HG02973 (cell line): Measurements from ENCODE around the gene SDC3.
"Not testable (repeated sequence)": the region's sequence is repeated elsewhere in the genome, so short reads cannot be mapped to it uniquely, and the experiment has no call there.

ENCODE experiments used
- ATAC-seq: cut with Tn5 transposase; IDR thresholded peaks from one replicate; pipeline ENCODE4 v1.9.1; 2021; ENCODE audit warnings: moderate library complexity; ENCODE audit not compliant: unreplicated experiment

Gene SDC3

DNA sequence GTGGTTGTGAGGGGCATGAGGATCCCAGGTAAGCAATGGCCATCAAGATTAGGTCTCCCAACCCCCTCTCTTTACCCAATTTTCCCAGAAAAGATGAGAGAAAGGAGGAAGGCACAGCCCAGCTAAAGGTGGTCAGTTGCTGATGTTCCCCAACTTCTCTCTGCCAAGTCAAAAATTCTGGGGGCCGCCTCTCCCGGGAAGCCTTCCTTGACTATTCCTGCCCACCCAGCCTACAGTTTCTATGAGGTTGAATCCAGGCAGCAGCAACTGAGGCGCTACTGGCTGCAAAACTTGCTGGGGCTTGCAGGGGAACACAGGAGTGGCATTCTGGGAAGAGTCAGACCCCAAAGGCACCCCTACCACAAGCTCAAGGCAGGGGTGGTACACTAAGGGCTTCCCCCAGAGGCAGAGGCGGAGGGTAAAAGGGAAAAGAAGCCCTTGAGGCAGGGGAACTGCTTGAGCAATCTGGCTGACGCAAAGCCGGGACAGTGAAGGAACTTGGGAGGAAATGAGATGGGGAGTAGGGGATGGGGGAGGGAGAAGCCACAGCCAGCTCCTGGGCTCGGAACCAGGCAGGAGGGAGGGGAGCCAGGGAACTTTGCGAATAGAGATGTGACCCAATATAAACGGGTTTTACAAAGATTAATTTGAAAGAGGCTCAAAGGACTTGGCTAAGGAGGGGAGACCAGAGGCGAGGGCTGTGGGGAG, 31.2 kb downstream of the SDC3 start:
- no peak for ATAC-seq

- no peak for ATAC-seq
Observed at GRCh38 chr1:30876451-30877204, 31.9 kb downstream of the SDC3 start.

- no peak for ATAC-seq
Observed at GRCh38 chr1:30875916-30876315, 32.6 kb downstream of the SDC3 start.

DNA sequence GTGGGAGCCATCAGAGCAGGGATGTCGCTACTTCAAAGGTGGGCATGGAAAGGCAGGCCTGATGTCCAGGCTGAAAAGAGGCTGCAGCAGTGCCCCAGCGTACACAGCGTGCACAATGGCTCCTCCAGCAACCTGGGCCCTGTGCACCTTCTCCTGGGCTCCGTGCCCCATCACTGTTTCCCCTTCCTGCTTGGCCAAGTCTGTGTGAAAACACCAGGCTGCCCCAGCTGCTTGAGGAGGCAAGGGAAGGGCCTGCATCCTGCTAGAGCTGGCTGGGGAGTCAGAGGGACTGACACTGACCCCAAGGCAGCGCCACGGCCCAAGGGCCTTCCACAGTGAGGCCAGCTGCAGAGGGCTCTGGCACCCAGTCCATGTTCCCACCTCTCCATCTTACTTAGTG, 33.4 kb downstream of the SDC3 start:
- ATAC-seq: no peak

DNA sequence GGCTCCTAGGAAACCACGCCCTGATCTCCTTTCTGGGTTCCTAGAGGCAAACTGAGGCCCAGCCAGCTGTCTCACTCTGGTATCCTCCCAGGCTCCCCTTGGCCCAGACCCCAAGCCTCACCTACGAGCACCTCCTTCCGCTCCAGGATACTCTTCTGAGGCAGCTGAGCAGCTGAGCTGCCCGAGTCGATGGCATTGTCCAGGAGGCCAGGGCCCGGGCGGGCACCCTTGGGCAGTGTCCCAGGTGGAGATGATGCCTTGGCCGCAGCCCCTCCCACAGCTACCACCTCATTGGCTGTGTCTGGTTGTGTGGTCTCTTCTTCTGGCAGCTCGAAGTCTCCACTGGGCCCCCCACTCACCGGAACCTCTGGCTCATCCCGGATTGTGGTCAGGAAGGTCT, 34.4 kb downstream of the SDC3 start:
- no peak for ATAC-seq

- no peak for ATAC-seq
Observed at GRCh38 chr1:30872948-30873263, 35.7 kb downstream of the SDC3 start.

DNA sequence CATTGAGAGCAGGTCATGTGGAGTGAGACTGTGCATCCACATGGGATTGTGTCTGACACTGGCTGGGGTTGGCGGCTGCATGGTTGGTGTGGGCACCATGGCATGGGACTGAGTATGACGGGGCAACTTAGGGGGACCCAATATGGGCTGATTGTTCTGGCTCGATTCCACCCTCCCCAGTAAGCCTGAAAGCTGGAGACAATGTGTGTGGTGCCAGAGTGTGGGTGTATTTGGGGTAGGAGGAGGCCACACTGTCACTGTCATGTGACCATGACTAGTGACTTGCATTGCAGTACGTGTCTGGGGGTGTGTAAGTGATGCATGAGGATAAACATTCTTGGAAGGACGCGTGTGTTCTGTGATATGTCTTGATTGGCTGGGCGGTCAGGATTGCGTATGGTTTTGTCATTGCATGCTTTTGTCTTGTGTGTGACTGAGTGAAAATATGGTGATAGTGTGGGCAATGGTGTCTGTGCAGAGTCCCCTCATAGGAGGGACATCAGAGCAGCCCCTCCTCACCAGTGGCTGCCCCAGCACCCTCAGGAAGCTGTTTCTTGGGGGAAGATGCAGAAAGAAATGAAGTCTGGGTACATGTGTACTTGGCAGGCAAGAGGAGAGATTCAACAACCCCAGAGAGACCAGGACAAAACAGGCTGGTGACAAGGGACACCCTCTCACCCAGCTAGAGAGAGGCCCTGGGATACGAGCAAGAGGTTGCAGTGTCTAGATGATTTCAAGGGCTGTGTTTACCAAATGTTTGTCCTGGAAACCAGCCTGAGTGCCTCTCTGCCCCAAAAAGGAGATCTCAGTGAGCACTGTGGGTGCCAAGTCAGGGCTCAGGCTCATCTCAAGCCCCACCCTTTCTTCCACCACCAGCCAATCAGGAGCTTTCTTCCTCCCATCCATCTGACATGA, 36.3 kb downstream of the SDC3 start:
- no peak for ATAC-seq

DNA sequence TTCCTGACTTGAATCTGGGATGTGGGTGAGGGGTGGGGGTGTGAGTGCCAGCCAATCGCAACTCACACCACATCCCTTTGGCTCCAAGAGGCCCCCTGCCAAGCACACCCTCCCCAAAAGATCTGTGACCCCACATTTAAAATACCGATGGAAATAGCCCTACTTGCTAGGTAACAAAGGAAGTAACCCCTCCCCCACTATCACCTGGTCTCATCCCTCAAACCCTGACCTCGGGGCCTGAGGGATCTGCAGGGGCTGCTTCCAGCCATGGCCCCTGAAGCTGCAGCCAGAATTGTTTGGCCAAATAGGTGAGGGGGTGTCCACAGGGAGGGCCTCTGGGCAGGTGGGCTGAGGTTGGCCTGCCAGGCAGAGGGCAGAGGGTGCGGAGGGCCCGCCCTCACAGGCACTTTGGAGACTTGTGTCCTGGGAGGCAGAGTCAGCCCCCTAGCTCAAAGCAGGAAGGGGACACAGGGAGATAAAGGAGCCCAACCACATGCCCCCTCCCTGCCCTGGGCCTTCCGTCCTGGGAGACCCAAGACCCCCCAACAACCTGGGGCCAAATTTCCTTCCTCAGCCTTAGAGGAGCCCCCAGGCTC, 37.2 kb downstream of the SDC3 start:
- no peak for ATAC-seq

- no peak for ATAC-seq
Observed at GRCh38 chr1:30870656-30871055, 37.9 kb downstream of the SDC3 start.

GRCh38 chr1:30870035-30870434, 38.5 kb downstream of the SDC3 start:
- no peak for ATAC-seq

DNA sequence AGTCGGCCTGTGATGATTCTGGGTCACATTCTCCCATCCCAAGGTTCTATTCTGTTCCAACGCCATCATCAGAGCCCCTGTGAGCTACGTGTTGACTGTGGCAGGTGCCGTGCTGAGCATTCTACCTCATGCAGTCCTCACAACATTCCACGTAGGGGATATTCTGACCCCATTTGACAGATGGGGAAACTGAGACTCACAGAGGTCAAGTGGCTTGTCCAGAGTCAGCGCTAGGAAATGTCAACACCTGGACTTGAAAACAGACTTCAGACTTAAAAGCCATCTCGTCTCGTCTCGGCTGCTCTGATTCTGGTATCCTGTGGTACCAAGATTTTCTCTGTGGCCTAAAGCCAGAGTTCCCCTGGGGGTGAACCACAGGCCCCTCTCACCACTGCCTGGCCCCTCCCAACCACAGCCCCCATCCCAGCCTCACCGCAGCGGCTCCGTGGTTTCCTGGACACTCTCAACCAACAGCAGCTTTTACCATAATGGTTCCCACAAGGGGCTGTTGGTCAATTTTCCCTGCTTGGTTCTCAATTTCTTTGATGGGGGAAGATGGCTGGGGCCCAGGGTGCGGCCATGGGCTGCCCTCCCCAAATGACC, 39.6 kb downstream of the SDC3 start:
- ATAC-seq: no peak

- not testable (repeated sequence) for ATAC-seq
Observed at GRCh38 chr1:30868057-30868456, 40.5 kb downstream of the SDC3 start.

- ATAC-seq: no peak
Observed at GRCh38 chr1:30867537-30867936, 41.0 kb downstream of the SDC3 start.

DNA sequence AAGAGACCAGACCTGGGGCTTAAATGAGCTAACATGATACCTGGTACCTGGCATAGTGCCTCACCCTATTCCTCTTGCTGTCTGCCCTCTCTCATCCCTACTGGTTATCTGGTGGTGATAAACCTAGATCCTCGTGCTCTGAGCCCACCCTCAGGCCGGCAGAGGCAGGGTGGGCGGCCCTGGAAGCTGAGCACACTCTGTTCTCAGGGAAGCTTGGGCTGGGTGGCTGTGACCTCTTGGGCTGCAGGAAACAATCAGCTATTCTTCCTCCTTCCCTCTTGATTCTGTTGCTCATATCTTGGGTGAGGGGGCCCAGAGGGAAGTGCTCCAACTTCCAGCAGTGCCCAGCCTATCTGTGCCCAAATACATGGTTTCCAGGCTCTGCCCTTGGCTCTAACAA, 42.0 kb downstream of the SDC3 start:
- no peak for ATAC-seq

DNA sequence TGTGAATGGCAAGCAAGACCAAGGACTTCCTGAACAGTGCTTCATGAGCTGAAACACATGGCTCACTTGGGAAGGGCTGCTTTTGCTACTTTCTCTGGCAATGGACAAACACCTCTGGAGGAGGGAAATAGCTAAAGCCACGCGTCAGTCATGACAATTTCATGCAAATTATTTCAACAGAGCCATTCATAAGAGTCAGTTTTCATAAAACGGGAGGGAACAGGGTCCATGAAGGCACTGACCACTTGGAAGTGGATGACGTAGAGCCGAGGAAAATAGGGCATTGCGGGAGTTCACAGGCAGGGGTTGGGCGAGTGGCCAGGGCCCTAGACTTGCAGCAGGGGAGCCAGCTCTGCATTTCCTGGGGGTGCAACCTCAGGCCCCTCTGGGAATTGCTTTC, 43.9 kb downstream of the SDC3 start:
- ATAC-seq: no peak

- ATAC-seq: no peak
Observed at GRCh38 chr1:30863858-30864604, 44.5 kb downstream of the SDC3 start.

DNA sequence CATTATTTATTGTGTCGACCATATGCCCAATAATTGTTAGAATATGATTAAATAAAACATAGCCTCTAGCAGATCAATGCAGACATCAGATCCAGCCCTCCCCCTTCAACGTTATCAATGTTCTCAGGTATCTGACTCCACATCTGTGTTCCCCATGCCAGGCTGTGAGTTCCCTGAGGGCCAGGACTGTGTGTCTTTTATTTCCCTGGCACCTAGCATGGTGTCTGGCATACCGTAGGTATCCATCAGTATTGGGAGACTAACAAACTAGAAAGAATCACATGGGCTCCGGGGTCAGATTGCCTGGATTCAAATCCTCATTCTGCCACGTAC, 48.3 kb downstream of the SDC3 start:
- no peak for ATAC-seq

- ATAC-seq: no peak
Observed at GRCh38 chr1:30857964-30858363, 50.6 kb downstream of the SDC3 start.

DNA sequence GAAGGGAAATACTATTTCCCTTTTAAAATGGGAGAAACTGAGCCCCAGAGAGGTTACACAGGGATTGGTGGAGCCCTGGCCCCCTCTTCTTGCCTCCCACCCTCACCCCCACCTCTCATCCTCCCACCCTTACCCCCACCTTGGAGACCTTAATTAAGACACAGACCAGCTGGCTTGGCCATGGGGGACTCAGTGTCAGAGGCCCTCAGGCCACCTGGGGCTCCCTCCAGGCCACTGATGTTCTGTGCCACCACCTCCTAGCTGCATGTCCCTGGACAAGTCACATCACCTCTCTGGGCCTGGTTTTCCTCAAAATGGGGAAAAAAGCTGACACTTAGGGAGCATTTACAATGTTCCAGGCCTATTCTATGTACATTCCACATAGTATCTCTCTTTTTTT, 51.5 kb downstream of the SDC3 start:
- no peak for ATAC-seq

DNA sequence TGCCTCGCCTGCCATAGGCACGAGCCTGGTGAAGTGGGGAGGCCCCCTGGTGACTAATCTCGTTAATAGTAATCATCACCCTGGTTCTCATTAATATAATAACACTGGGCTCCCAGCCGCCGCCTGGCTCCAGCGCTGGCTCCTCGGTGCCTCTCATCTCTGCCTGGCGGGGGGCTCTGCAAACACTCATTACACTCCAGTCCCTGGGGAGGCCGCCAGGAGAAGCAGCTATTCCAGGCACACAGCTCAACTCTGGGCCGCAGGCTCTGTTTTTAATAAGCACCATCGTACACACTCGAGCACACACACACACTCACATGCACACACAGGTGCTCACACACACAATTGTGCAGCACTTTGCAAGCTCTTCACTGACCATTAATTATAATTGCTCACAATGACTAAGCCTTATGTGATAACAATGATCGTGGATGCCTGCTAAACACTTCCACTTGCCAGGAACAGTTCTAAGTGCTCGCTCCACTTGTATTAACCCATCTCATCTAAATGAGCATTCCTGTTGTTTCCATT, 52.2 kb downstream of the SDC3 start:
- no peak for ATAC-seq
